Caco-2 (cell line): Measurements from ENCODE around the gene UMOD. TPM values are rescaled to one million over a fixed set of nuclear protein-coding genes. Genes with fewer than 3 reads are reported as not detected.
A peak's percentile ranks its signal among the peaks of the same experiment; 100 is the strongest.

Experiments used
- BruUV-seq: library from RNA; stranded (reverse); fragments of 400-500 nt; replicated peaks from 2 replicates; lab custom pipeline; 2021; lab: Mats Ljungman, UMichigan
- CTCF ChIA-PET: fragments of 300-600 bp; sonication (Branson Sonifier 250); formaldehyde crosslinking; loops from one replicate; lab custom pipeline; 2022; ENCODE audit warnings: antibody characterized with exemption; lab: Charles Lee
- POLR2A ChIA-PET: fragments of 300-600 bp; sonication (Branson Sonifier 250); formaldehyde crosslinking; loops from one replicate; lab custom pipeline; 2022; ENCODE audit warnings: antibody characterized with exemption; lab: Charles Lee
- DNase-seq, 2 experiments: peaks; one replicate each; pipeline versions ENCODE4 v3.0.0 to v3.0.0-alpha.2; 2020 to 2022
- H3K27me3 ChIP-seq: replicated peaks from 2 replicates; pipeline ENCODE4 v1.6.0; 2011; ENCODE audit warnings: low read length; ENCODE audit not compliant: control insufficient read depth, insufficient read depth
- H3K36me3 ChIP-seq: 2 replicates; pipeline ENCODE4 v1.5.1; 2011; ENCODE audit warnings: low read length; ENCODE audit not compliant: control insufficient read depth, insufficient read depth
- H3K4me1 ChIP-seq: fragments of 250-450 bp; sonication (Bioruptor Pico); 2 replicates; pipeline ENCODE4 v1.5.1; 2020; ENCODE audit warnings: mild to moderate bottlenecking
- H3K4me3 ChIP-seq: 2 replicates; pipeline ENCODE4 v1.5.1; 2011; ENCODE audit warnings: low read depth, mild to moderate bottlenecking, control low read depth, low read length
- H3K9me3 ChIP-seq: fragments of 250-450 bp; sonication (Bioruptor Pico); 2 replicates; pipeline ENCODE4 v1.5.1; 2020; ENCODE audit warnings: mild to moderate bottlenecking, moderate library complexity
- H3K27ac Mint-ChIP-seq: one replicate; pipeline ENCODE4 v1.8.0; 2022; ENCODE audit warnings: mixed read lengths; ENCODE audit not compliant: unreplicated experiment
- H3K27me3 Mint-ChIP-seq: one replicate; pipeline ENCODE4 v1.8.0; 2022; ENCODE audit warnings: mixed read lengths; ENCODE audit not compliant: insufficient read depth, unreplicated experiment
- H3K36me3 Mint-ChIP-seq: one replicate; pipeline ENCODE4 v1.8.0; 2022; ENCODE audit warnings: mild to moderate bottlenecking, mixed read lengths; ENCODE audit not compliant: insufficient read depth, unreplicated experiment
- H3K4me1 Mint-ChIP-seq: one replicate; pipeline ENCODE4 v1.8.0; 2022; ENCODE audit warnings: low read depth, mixed read lengths; ENCODE audit not compliant: unreplicated experiment
- H3K4me3 Mint-ChIP-seq: one replicate; pipeline ENCODE4 v1.8.0; 2022; ENCODE audit warnings: mild to moderate bottlenecking, moderate library complexity, mixed read lengths; ENCODE audit not compliant: unreplicated experiment
- H3K9me3 Mint-ChIP-seq: one replicate; pipeline ENCODE4 v1.8.0; 2022; ENCODE audit warnings: mixed read lengths; ENCODE audit not compliant: unreplicated experiment
- CTCF ChIP-seq, 2 experiments: fragments of 200-600 bp in 1 of 2; IDR thresholded peaks; 1 replicate in 1 of 2; 2 replicates in 1 of 2; pipeline versions ENCODE4 v1.5.1 to v1.8.0; 2011 to 2022; ENCODE audit warnings: antibody characterized with exemption in 1 of 2, control low read depth in 1 of 2, inconsistent platforms in 1 of 2, low read depth in 1 of 2, low read length in 1 of 2, mild to moderate bottlenecking in 1 of 2, moderate library complexity in 1 of 2; ENCODE audit not compliant: insufficient read depth in 1 of 2, severe bottlenecking in 1 of 2, unreplicated experiment in 1 of 2
- intact Hi-C: fragments of 100-400 bp; cut with micrococcal nuclease; formaldehyde crosslinking; loops from one replicate; pipeline ENCODE4 v1.10.0; 2022; ENCODE audit not compliant: unreplicated experiment
- total RNA-seq: library from RNA; stranded (reverse); gene quantifications from 2 replicates; pipeline ENCODE4 v1.2.3, GENCODE V29; 2022

UMOD gene
- total RNA-seq, 1 experiment from 2014 or later, result not detected

GRCh38 chr16:20363191-20363590 lies 10.7 kb upstream of the UMOD start:
- no peaks in the 10 kb centered on the region for H3K36me3 Mint-ChIP-seq
- TF ChIP-seq CTCF (IDR thresholded peaks at IDR 0.05; ENCODE audit: insufficient read depth in 1 of 2, low read depth in 1 of 2, low read length in 1 of 2, severe bottlenecking in 1 of 2, unreplicated experiment in 1 of 2), result no peak
- no peaks in the 10 kb centered on the region for H3K27me3 ChIP-seq
- peaks cover 21% of the 10 kb centered on the region for H3K27me3 Mint-ChIP-seq
- no peaks in the 10 kb centered on the region for H3K9me3 Mint-ChIP-seq
- ChIA-PET POLR2A (no interaction called here), CTCF (no interaction called here)
- no peaks in the 10 kb centered on the region for H3K36me3 ChIP-seq
- no peaks in the 10 kb centered on the region for H3K4me1 ChIP-seq
- H3K4me1 Mint-ChIP-seq, result no peaks in the 10 kb centered on the region
- no peak overlapping the region for H3K4me3 Mint-ChIP-seq
- no peak overlapping the region for H3K4me3 ChIP-seq
- no peak for DNase-seq
- no TSS peak for BruUV-seq
- H3K9me3 ChIP-seq, result no peaks in the 10 kb centered on the region
- intact Hi-C loops, result no loop called here
- H3K27ac Mint-ChIP-seq, result no peak overlapping the region

- no peaks in the 10 kb centered on the region for H3K9me3 ChIP-seq
- ChIA-PET POLR2A (no interaction called here), CTCF (no interaction called here)
- no TSS peak for BruUV-seq
- H3K4me3 ChIP-seq, result no peak overlapping the region
- H3K36me3 ChIP-seq, result no peaks in the 10 kb centered on the region
- peak in 1 of 2 experiments; percentile 7 for DNase-seq
- TF ChIP-seq CTCF (IDR thresholded peaks at IDR 0.05; ENCODE audit: insufficient read depth in 1 of 2, low read depth in 1 of 2, low read length in 1 of 2, severe bottlenecking in 1 of 2, unreplicated experiment in 1 of 2), result peak in 1 of 2 experiments; percentile 19
- peaks cover 10% of the 10 kb centered on the region for H3K27me3 Mint-ChIP-seq
- H3K27ac Mint-ChIP-seq, result no peak overlapping the region
- no peaks in the 10 kb centered on the region for H3K4me1 ChIP-seq
- H3K4me1 Mint-ChIP-seq, result no peaks in the 10 kb centered on the region
- no peaks in the 10 kb centered on the region; the same call in 1 of the 2 replicates for H3K27me3 ChIP-seq
- intact Hi-C loops, result no loop called here
- no peak overlapping the region for H3K4me3 Mint-ChIP-seq
- no peaks in the 10 kb centered on the region for H3K36me3 Mint-ChIP-seq
- peaks cover 11% of the 10 kb centered on the region for H3K9me3 Mint-ChIP-seq
Observed at GRCh38 chr16:20359997-20360396, 7.5 kb upstream of the UMOD start.

- no peaks in the 10 kb centered on the region; the same call in 1 of the 2 replicates for H3K27me3 ChIP-seq
- no peak for DNase-seq
- no peaks in the 10 kb centered on the region for H3K9me3 ChIP-seq
- H3K4me1 ChIP-seq, result no peaks in the 10 kb centered on the region
- no peak overlapping the region for H3K27ac Mint-ChIP-seq
- H3K36me3 Mint-ChIP-seq, result no peaks in the 10 kb centered on the region
- ChIA-PET CTCF (no interaction called here), POLR2A (no interaction called here)
- intact Hi-C loops, result no loop called here
- H3K4me1 Mint-ChIP-seq, result no peaks in the 10 kb centered on the region
- H3K36me3 ChIP-seq, result no peaks in the 10 kb centered on the region
- H3K4me3 Mint-ChIP-seq, result no peak overlapping the region
- H3K9me3 Mint-ChIP-seq, result peaks cover 11% of the 10 kb centered on the region
- H3K4me3 ChIP-seq, result no peak overlapping the region
- BruUV-seq, result no TSS peak
- H3K27me3 Mint-ChIP-seq, result peaks cover 8% of the 10 kb centered on the region
- no peak for TF ChIP-seq CTCF (IDR thresholded peaks at IDR 0.05; ENCODE audit: insufficient read depth in 1 of 2, low read depth in 1 of 2, low read length in 1 of 2, severe bottlenecking in 1 of 2, unreplicated experiment in 1 of 2)
Observed at GRCh38 chr16:20355114-20355782, 2.7 kb upstream of the UMOD start.
